ENCODE measurements around the gene SLC52A1. TPM values are rescaled to one million over a fixed set of nuclear protein-coding genes. Genes with fewer than 3 reads are reported as not detected.

SLC52A1 gene
- total RNA-seq, 1 experiment from 2014 or later = 1.1 TPM

GRCh38 chr17:5034651-5035050, 575 bp downstream of the SLC52A1 start:
- H3K27ac Mint-ChIP-seq = no peak overlapping the region
- CTCF ChIA-PET = interaction anchor here (0.8 to 2.9 kb wide), 5 partner anchors 27 to 126 kb away, joined by 3 to 23 read pairs (median 5); no protein-coding TSS in a partner anchor
- POLR2A ChIA-PET = no interaction called here

DNA sequence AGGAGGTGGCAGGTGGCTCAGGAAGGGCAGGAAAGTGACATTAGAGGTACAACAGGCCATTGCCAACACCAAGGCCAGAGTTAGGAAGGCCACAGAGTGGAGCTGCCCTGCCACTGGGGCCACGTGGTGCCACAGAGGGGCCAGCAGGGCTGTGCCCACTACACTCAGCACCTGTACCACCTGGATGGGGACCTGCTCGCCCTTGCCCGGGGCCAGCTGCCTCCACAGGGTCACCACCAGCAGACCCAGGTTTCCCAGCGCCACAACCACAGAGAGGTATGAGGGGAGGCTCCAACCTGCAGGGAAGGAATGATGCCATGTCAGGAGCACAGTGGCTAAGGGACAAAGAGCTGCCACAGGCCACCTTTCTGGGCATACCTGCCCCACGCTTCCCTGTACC, 1.2 kb downstream of the SLC52A1 start:
- Mint-ChIP-seq H3K4me1 (no peaks in the 10 kb centered on the region), H3K27ac (no peak overlapping the region), H3K4me3 (no peak overlapping the region), H3K9me3 (no peaks in the 10 kb centered on the region), H3K36me3 (no peaks in the 10 kb centered on the region), H3K27me3 (ENCODE audit: low read depth) (peaks cover 26% of the 10 kb centered on the region)
- ATAC-seq = no peak
- DNase-seq (ENCODE audit: low spot score) = no peak
- POLR2A ChIA-PET = no interaction called here
- CTCF ChIA-PET = interaction anchor here (1.2 to 2.9 kb wide), 3 partner anchors 28 to 125 kb away, joined by 5 to 23 read pairs (median 10); no protein-coding TSS in a partner anchor
- TF ChIP-seq CBFB (CRISPR knock-in tag; IDR thresholded peaks at IDR 0.05; ENCODE audit: low read depth) = no peak

More at GRCh38 chr17:5034651-5035050, 575 bp downstream of the SLC52A1 start:
- Mint-ChIP-seq H3K9me3 (no peaks in the 10 kb centered on the region), H3K4me3 (peak overlapping the region; percentile 55; the same call in 1 of the 2 replicates), H3K36me3 (no peaks in the 10 kb centered on the region), H3K27me3 (ENCODE audit: low read depth) (peaks cover 26% of the 10 kb centered on the region), H3K4me1 (no peaks in the 10 kb centered on the region)
- TF ChIP-seq ZNF232 (CRISPR knock-in tag; IDR thresholded peaks at IDR 0.05) (no peak), ZNF671 (CRISPR knock-in tag; IDR thresholded peaks at IDR 0.05) (no peak)
- ATAC-seq (no peak), DNase-seq (ENCODE audit: low spot score) (no peak)

DNA sequence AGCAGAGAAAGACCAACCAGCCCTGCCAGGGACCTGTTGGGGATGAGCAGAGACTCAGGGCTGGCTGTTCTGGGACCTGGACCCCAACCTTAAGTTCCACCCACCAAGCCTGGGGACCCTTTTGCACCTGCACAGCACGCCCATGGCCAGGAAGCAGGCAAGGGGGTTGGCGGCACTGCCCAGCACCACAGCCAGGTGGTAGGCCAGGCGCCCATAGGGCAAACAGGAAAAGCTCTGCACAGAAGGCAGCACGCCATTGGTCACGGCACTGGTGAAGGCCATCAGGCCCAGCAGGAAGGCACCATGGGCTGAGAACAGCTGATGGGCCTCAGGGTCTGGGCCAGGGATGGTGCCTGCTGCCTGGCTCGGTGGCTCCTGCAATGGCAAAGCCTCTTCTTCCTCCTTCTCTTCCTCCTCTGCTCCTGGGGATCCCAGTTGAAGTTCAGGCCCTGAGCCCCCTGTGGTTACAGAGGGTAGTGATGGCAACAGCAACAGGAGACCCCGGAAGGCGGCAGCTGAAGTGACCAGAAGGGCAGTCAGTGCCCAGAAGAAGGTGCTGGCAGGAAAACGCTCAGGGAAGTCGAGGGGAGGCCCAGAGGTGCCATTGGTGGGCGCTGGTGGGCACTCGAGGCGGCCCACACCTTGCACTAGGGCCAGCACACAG, 1.7 kb downstream of the SLC52A1 start:
- Mint-ChIP-seq H3K4me3 (no peak overlapping the region), H3K27me3 (ENCODE audit: low read depth) (peaks cover 26% of the 10 kb centered on the region), H3K36me3 (no peaks in the 10 kb centered on the region), H3K9me3 (no peaks in the 10 kb centered on the region), H3K27ac (no peak overlapping the region), H3K4me1 (no peaks in the 10 kb centered on the region)
- POLR2A ChIA-PET = no interaction called here
- CTCF ChIA-PET = interaction anchor here (2.9 kb wide), 1 partner anchor 125 kb away, joined by 10 read pairs; no protein-coding TSS in a partner anchor
- ATAC-seq = no peak
- DNase-seq (ENCODE audit: low spot score) = peak; percentile 19
- no peak for TF ChIP-seq MXD4 (CRISPR knock-in tag; IDR thresholded peaks at IDR 0.05; ENCODE audit: borderline replicate concordance)
- no peak for TF ChIP-seq HMGA2 (CRISPR knock-in tag; IDR thresholded peaks at IDR 0.05)
- no peak for TF ChIP-seq GABPB1 (CRISPR knock-in tag; IDR thresholded peaks at IDR 0.05)
- no peak for TF ChIP-seq RELA (CRISPR knock-in tag; IDR thresholded peaks at IDR 0.05; ENCODE audit: borderline replicate concordance)
- TF ChIP-seq, protein P1, sequence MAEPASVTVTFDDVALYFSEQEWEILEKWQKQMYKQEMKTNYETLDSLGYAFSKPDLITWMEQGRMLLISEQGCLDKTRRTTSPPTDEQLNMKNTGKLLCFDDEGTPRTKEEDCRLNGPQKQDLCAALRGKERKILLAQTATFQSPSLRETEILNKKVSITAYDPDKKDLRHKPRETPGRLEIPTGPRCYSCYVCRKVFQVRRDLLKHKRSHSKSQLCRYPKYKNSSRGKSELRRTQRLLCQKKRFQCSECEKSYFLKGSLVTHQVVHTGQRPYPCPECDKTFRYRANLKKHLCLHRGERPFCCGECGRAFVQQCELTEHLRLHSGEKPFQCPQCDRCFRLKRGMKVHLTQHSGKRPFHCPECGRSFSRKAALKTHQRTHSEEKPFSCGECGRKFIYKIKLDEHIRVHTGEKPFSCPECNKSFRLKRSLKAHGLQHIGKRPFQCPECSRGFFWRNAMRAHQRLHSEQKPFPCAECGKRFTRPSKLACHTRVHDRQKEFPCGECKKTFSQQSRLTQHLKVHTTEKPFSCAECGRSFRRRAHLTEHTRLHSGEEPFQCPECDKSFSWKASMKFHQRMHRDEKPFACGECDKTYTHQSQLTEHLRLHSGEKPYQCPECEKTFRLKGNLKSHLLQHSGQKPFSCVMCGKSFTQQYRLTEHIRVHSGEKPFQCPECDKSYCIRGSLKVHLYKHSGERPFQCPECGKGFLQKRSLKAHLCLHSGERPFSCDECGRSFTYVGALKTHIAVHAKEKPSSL (CRISPR knock-in tag; conservative IDR thresholded peaks at IDR 0.05) = no peak
- no peak for TF ChIP-seq E2F4 (CRISPR knock-in tag; IDR thresholded peaks at IDR 0.05; ENCODE audit: borderline replicate concordance, low read depth)
- no peak for TF ChIP-seq JAZF1 (CRISPR knock-in tag; IDR thresholded peaks at IDR 0.05)
- TF ChIP-seq CREB1 (CRISPR knock-in tag; IDR thresholded peaks at IDR 0.05) = no peak
- TF ChIP-seq FOXK1 (CRISPR knock-in tag; IDR thresholded peaks at IDR 0.05) = no peak
- no peak for TF ChIP-seq TEAD1 (CRISPR knock-in tag; IDR thresholded peaks at IDR 0.05)
- TF ChIP-seq KAT7 (CRISPR knock-in tag; IDR thresholded peaks at IDR 0.05; ENCODE audit: borderline replicate concordance) = no peak
- no peak for TF ChIP-seq PRRX2 (CRISPR knock-in tag; IDR thresholded peaks at IDR 0.05)
- TF ChIP-seq, protein P2, sequence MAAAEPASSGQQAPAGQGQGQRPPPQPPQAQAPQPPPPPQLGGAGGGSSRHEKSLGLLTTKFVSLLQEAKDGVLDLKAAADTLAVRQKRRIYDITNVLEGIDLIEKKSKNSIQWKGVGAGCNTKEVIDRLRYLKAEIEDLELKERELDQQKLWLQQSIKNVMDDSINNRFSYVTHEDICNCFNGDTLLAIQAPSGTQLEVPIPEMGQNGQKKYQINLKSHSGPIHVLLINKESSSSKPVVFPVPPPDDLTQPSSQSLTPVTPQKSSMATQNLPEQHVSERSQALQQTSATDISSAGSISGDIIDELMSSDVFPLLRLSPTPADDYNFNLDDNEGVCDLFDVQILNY (CRISPR knock-in tag; IDR thresholded peaks at IDR 0.05) = no peak
- TF ChIP-seq, protein P3, sequence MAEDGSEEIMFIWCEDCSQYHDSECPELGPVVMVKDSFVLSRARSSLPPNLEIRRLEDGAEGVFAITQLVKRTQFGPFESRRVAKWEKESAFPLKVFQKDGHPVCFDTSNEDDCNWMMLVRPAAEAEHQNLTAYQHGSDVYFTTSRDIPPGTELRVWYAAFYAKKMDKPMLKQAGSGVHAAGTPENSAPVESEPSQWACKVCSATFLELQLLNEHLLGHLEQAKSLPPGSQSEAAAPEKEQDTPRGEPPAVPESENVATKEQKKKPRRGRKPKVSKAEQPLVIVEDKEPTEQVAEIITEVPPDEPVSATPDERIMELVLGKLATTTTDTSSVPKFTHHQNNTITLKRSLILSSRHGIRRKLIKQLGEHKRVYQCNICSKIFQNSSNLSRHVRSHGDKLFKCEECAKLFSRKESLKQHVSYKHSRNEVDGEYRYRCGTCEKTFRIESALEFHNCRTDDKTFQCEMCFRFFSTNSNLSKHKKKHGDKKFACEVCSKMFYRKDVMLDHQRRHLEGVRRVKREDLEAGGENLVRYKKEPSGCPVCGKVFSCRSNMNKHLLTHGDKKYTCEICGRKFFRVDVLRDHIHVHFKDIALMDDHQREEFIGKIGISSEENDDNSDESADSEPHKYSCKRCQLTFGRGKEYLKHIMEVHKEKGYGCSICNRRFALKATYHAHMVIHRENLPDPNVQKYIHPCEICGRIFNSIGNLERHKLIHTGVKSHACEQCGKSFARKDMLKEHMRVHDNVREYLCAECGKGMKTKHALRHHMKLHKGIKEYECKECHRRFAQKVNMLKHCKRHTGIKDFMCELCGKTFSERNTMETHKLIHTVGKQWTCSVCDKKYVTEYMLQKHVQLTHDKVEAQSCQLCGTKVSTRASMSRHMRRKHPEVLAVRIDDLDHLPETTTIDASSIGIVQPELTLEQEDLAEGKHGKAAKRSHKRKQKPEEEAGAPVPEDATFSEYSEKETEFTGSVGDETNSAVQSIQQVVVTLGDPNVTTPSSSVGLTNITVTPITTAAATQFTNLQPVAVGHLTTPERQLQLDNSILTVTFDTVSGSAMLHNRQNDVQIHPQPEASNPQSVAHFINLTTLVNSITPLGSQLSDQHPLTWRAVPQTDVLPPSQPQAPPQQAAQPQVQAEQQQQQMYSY (CRISPR knock-in tag; IDR thresholded peaks at IDR 0.05) = no peak

Measured in WTC11 (cell line).